ENCODE data around the gene SDF2.

The SDF2 gene

GRCh38 chr17:28705074-28705659, 43.5 kb upstream of the SDF2 start:
- no peak for DNase-seq (ENCODE audit: low read depth in 2 of 2)
- no peak for TF ChIP-seq CTCF (IDR thresholded peaks at IDR 0.05; ENCODE audit: low read depth, low read length)
- H3K4me3 ChIP-seq (replicated peaks in 1 of 2; ENCODE audit: low read depth in 2 of 2, low read length in 2 of 2): no peak overlapping the region

GRCh38 chr17:28704219-28704858, 42.6 kb upstream of the SDF2 start:
- no peak for TF ChIP-seq CTCF (IDR thresholded peaks at IDR 0.05; ENCODE audit: low read depth, low read length)
- H3K4me3 ChIP-seq (replicated peaks in 1 of 2; ENCODE audit: low read depth in 2 of 2, low read length in 2 of 2): no peak overlapping the region
- DNase-seq (ENCODE audit: low read depth in 2 of 2): no peak

GRCh38 chr17:28703552-28704218, 42.0 kb upstream of the SDF2 start:
- no peak for DNase-seq (ENCODE audit: low read depth in 2 of 2)
- no peak overlapping the region for H3K4me3 ChIP-seq (replicated peaks in 1 of 2; ENCODE audit: low read depth in 2 of 2, low read length in 2 of 2)
- no peak for TF ChIP-seq CTCF (IDR thresholded peaks at IDR 0.05; ENCODE audit: low read depth, low read length)

GRCh38 chr17:28702752-28703150, 41.0 kb upstream of the SDF2 start:
- DNase-seq (ENCODE audit: low read depth in 2 of 2): no peak
- H3K4me3 ChIP-seq (replicated peaks in 1 of 2; ENCODE audit: low read depth in 2 of 2, low read length in 2 of 2): no peak overlapping the region
- TF ChIP-seq CTCF (IDR thresholded peaks at IDR 0.05; ENCODE audit: low read depth, low read length): no peak

- H3K4me3 ChIP-seq (replicated peaks in 1 of 2; ENCODE audit: low read depth in 2 of 2, low read length in 2 of 2): no peak overlapping the region
- no peak for DNase-seq (ENCODE audit: low read depth in 2 of 2)
- no peak for TF ChIP-seq CTCF (IDR thresholded peaks at IDR 0.05; ENCODE audit: low read depth, low read length)
Measured at GRCh38 chr17:28702026-28702751, 40.5 kb upstream of the SDF2 start.

GRCh38 chr17:28700830-28701492, 39.3 kb upstream of the SDF2 start:
- DNase-seq (ENCODE audit: low read depth in 2 of 2): no peak
- H3K4me3 ChIP-seq (replicated peaks in 1 of 2; ENCODE audit: low read depth in 2 of 2, low read length in 2 of 2): no peak overlapping the region
- no peak for TF ChIP-seq CTCF (IDR thresholded peaks at IDR 0.05; ENCODE audit: low read depth, low read length)

Measured in cardiac fibroblast (primary cell).